B cell (primary cell): Measurements from ENCODE around the gene GSE1.

Source experiments
- EZH2 ChIP-seq: IDR thresholded peaks from 2 replicates; pipeline ENCODE4 v1.6.1; 2012; ENCODE audit warnings: borderline replicate concordance, low read depth, mild to moderate bottlenecking, moderate library complexity, low read length; ENCODE audit not compliant: insufficient read depth, poor library complexity, severe bottlenecking
- TF ChIP-seq, protein P1 (sequence below): fragments of 200-600 bp; IDR thresholded peaks from one replicate; pipeline ENCODE4 v1.8.0; 2022; ENCODE audit warnings: antibody characterized with exemption, mild to moderate bottlenecking

- TF ChIP-seq, protein P1, sequence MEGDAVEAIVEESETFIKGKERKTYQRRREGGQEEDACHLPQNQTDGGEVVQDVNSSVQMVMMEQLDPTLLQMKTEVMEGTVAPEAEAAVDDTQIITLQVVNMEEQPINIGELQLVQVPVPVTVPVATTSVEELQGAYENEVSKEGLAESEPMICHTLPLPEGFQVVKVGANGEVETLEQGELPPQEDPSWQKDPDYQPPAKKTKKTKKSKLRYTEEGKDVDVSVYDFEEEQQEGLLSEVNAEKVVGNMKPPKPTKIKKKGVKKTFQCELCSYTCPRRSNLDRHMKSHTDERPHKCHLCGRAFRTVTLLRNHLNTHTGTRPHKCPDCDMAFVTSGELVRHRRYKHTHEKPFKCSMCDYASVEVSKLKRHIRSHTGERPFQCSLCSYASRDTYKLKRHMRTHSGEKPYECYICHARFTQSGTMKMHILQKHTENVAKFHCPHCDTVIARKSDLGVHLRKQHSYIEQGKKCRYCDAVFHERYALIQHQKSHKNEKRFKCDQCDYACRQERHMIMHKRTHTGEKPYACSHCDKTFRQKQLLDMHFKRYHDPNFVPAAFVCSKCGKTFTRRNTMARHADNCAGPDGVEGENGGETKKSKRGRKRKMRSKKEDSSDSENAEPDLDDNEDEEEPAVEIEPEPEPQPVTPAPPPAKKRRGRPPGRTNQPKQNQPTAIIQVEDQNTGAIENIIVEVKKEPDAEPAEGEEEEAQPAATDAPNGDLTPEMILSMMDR: no peak
- no peak for TF ChIP-seq EZH2
Observed at GRCh38 chr16:85616607-85617321, 3.6 kb downstream of the GSE1 start.
